Measurements from ENCODE around the gene TMEM81. TPM values are rescaled to one million over a fixed set of nuclear protein-coding genes. Genes with fewer than 3 reads are reported as not detected.

Gene TMEM81
- total RNA-seq, 3 donors from 2014 or later = 2.5 to 3.2 (median 2.6) TPM

DNA sequence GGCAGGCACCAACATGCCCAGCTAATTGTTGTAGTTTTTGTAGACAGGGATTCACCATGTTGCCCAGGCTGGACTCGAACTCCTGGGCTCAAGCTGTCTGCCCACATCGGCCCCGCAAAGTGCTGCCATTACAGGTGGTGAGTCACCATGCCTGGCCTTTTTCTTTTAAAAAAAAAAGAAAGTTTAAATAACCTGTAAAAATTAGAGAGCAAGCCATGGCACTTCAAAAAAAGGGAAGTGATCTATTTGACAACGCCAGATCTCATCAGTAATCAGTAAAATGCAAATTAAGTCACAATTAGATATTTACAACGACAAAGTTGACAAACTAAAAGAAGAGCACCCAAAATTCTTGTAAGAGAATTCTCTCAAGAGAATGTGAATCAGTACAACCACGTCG lies 40.5 kb upstream of the TMEM81 start:
- no peaks in the 10 kb centered on the region for H3K27me3 ChIP-seq
- TF ChIP-seq POLR2A (IDR thresholded peaks at IDR 0.05) = no peak
- no peak for TF ChIP-seq POLR2AphosphoS5 (IDR thresholded peaks at IDR 0.05)
- TF ChIP-seq, protein P1, sequence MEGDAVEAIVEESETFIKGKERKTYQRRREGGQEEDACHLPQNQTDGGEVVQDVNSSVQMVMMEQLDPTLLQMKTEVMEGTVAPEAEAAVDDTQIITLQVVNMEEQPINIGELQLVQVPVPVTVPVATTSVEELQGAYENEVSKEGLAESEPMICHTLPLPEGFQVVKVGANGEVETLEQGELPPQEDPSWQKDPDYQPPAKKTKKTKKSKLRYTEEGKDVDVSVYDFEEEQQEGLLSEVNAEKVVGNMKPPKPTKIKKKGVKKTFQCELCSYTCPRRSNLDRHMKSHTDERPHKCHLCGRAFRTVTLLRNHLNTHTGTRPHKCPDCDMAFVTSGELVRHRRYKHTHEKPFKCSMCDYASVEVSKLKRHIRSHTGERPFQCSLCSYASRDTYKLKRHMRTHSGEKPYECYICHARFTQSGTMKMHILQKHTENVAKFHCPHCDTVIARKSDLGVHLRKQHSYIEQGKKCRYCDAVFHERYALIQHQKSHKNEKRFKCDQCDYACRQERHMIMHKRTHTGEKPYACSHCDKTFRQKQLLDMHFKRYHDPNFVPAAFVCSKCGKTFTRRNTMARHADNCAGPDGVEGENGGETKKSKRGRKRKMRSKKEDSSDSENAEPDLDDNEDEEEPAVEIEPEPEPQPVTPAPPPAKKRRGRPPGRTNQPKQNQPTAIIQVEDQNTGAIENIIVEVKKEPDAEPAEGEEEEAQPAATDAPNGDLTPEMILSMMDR (IDR thresholded peaks at IDR 0.05) = no peak
- intact Hi-C loops (cut with DNase I; ENCODE audit: low total_unique reads) = no loop called here
- no peak overlapping the region for H3K4me3 ChIP-seq
- H3K4me1 ChIP-seq = peaks cover 0 to 8% of the 10 kb centered on the region in 2 donors
- H3K9me3 ChIP-seq = no peaks in the 10 kb centered on the region
- H3K27ac ChIP-seq = no peak overlapping the region
- no peak for DNase-seq (ENCODE audit: low spot score in 2 of 2)
- H3K36me3 ChIP-seq = no peaks in the 10 kb centered on the region

DNA sequence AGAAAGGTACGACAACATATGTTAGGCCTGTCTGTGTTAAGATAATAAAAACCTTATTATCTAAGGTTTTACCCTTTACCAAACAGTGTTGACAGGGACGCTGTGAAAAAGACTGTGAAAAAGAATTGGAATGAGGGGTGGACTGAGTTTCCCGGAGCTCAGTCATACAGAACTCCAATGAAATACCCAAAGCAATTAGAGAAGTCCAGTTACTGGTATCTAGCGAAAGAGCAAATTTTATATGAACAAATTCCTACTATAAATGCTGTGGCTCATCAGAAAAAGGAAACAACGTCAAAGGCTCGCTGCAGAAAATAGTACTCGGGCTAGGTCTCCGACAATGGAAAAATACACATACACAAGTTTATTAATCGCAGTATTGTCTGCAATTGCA lies 38.2 kb upstream of the TMEM81 start:
- Histone ChIP-seq H3K27ac (peak overlapping the region; percentile 96 to 97), H3K36me3 (no peaks in the 10 kb centered on the region), H3K9me3 (no peaks in the 10 kb centered on the region), H3K27me3 (no peaks in the 10 kb centered on the region), H3K4me3 (peak overlapping the region; percentile 85 to 97 (median 89)), H3K4me1 (peaks cover 0 to 8% of the 10 kb centered on the region in 2 donors)
- intact Hi-C loops (cut with DNase I; ENCODE audit: low total_unique reads) = no loop called here
- no peak for TF ChIP-seq POLR2AphosphoS5 (IDR thresholded peaks at IDR 0.05)
- TF ChIP-seq, protein P1 (IDR thresholded peaks at IDR 0.05) = no peak
- no peak for TF ChIP-seq POLR2A (IDR thresholded peaks at IDR 0.05)
- no peak for DNase-seq (ENCODE audit: low spot score in 2 of 2)

DNA sequence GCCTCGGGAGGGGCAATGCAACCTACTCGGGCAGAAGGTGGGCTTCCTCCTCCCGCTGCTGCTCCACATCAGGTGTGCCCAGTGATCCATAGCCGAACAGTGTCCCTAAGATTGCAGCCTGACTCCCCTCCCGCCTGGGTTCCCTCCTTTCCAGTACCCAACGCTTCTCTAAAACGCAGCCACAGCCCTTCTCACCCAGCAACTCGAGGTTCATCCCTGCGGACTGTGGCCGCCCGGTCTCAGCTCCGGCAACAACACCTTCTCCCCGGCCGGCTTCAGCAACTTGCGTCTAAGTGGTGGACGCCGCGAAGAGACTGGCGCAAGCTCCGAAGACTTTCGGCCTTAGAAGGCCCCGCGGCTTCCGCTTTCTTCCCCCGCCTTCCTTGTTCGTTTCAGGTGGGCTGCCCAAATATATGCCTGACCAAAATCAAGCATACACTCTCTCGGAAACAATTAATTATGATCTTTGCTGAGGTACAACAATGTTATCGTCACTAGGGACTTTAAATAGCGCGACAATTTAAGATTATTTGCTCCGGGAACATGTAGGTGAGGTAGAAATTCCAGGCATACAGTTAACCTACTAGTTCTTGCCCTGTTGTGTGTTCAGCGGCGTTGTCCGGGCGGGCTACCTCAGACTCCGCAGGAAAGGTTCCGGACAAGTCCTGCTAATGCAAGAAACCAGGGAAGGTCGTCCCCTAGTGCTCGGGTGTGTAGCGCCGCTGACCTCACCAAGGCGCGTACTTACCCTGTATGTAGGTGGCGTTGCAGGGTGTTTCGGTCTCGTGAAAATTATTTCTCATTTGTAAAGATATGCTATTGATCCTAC lies 37.6 kb upstream of the TMEM81 start, which contains the start of gene RBBP5:
Gene RBBP5, minus strand, starts transcription at position 319 of the 829 bp plus-strand sequence. Its CDS starts 105 bp downstream, at position 214.
- H3K4me3 ChIP-seq = peak within 1 kb of the TSS; percentile 85 to 97 (median 89)
- H3K36me3 ChIP-seq = no peaks in the 10 kb centered on the region
- no peaks in the 10 kb centered on the region for H3K9me3 ChIP-seq
- peak; percentile 93 to 94 for DNase-seq (ENCODE audit: low spot score in 2 of 2)
- no peaks in the 10 kb centered on the region for H3K27me3 ChIP-seq
- intact Hi-C loops (cut with DNase I; ENCODE audit: low total_unique reads) = no loop called here
- H3K27ac ChIP-seq = peak within 1 kb of the TSS; percentile 96 to 97
- H3K4me1 ChIP-seq = peaks cover 0 to 8% of the 10 kb centered on the region in 2 donors
- TF ChIP-seq POLR2A (IDR thresholded peaks at IDR 0.05) (peak; percentile 60), POLR2AphosphoS5 (IDR thresholded peaks at IDR 0.05) (peak; percentile 87 to 93 (median 90))
- TF ChIP-seq, protein P1 (IDR thresholded peaks at IDR 0.05) = peak in 2 of 3 donors; percentile 53 to 67

GRCh38 chr1:205118752-205119151 lies 34.5 kb upstream of the TMEM81 start:
- Histone ChIP-seq H3K27me3 (no peaks in the 10 kb centered on the region), H3K9me3 (no peaks in the 10 kb centered on the region), H3K4me3 (no peak overlapping the region), H3K4me1 (peaks cover 0 to 8% of the 10 kb centered on the region in 2 donors), H3K36me3 (peaks cover 5% of the 10 kb centered on the region), H3K27ac (no peak overlapping the region)
- no peak for DNase-seq (ENCODE audit: low spot score in 2 of 2)
- TF ChIP-seq, protein P1 (IDR thresholded peaks at IDR 0.05) = no peak
- TF ChIP-seq POLR2AphosphoS5 (IDR thresholded peaks at IDR 0.05) (no peak), POLR2A (IDR thresholded peaks at IDR 0.05) (no peak)
- intact Hi-C loops (cut with DNase I; ENCODE audit: low total_unique reads) = loop anchor here (10.0 kb wide), 1 partner anchor 126 kb away; no protein-coding TSS in a partner anchor

DNA sequence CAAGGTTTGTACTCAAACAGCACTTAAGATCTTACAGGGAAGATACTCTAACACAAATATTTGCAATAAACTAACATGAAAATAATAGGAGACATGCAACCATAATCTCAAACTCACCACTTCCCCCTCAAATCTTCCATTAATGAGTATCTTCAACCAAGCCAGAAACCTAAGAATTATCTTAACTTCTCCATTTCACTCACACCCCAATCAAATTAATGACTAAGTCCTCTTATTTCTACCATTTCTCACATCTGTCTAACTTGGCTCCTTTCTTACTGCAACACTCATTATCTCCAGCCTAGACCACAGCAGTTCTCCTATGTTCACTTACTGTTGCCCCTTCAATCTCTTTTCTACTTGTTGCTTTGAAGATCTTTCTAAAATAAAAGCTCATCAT lies 27.1 kb upstream of the TMEM81 start:
- Histone ChIP-seq H3K27ac (no peak overlapping the region), H3K4me1 (no peaks in the 10 kb centered on the region), H3K27me3 (no peaks in the 10 kb centered on the region), H3K9me3 (no peaks in the 10 kb centered on the region), H3K36me3 (peaks cover 5% of the 10 kb centered on the region), H3K4me3 (no peak overlapping the region)
- intact Hi-C loops (cut with DNase I; ENCODE audit: low total_unique reads) = loop anchor here (10.0 kb wide), 1 partner anchor 133 kb away; no protein-coding TSS in a partner anchor
- no peak for DNase-seq (ENCODE audit: low spot score in 2 of 2)
- TF ChIP-seq, protein P1 (IDR thresholded peaks at IDR 0.05) = no peak
- TF ChIP-seq POLR2AphosphoS5 (IDR thresholded peaks at IDR 0.05) (no peak), POLR2A (IDR thresholded peaks at IDR 0.05) (no peak)
